Measurements from ENCODE around the gene EGFL6. TPM values are rescaled to one million over a fixed set of nuclear protein-coding genes. Genes with fewer than 3 reads are reported as not detected.

The EGFL6 gene
- total and polyA plus RNA-seq, 10 of the 15 experiments (the other 5 are each of a cell fraction or from before 2014, with no cell fraction given) = 0.03 TPM; not detected in 9

GRCh38 chrX:13605611-13606010 lies 36.2 kb downstream of the EGFL6 start (continued):
- TF ChIP-seq CEBPZ (IDR thresholded peaks at IDR 0.05; ENCODE audit: low read depth, low read length) = no peak
- TF ChIP-seq IRF3 (IDR thresholded peaks at IDR 0.05) = no peak
- no peak for TF ChIP-seq CUX1 (IDR thresholded peaks at IDR 0.05; ENCODE audit: insufficient replicate concordance, low read depth, low read length)
